NCI-H69 (cell line): Measurements from ENCODE around the gene TMEM170B.

Experiments
- DNase-seq: peaks from one replicate; lab custom pipeline; 2025; lab: John Stamatoyannopoulos, UW

TMEM170B gene

DNA sequence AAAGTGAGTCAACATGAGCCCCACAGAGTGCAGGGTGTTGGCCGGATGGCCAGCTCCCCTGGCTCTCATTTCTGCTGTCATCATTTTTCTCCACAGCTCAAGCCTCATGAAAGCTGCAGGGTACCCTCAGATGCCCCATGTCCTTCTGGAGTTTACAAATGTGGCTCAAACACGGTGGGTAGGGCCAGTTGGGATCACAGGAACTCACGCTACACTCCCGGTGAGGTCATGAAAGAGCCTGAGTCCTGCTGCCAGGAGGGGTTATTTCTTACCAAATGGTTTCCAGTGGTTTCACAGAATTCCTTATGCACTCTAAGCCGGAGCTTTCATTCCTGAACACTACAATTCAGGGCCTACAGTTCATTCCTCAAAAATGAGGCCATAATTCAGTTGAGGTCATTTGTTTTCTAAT, 78.7 kb downstream of the TMEM170B start:
- DNase-seq: no peak

DNA sequence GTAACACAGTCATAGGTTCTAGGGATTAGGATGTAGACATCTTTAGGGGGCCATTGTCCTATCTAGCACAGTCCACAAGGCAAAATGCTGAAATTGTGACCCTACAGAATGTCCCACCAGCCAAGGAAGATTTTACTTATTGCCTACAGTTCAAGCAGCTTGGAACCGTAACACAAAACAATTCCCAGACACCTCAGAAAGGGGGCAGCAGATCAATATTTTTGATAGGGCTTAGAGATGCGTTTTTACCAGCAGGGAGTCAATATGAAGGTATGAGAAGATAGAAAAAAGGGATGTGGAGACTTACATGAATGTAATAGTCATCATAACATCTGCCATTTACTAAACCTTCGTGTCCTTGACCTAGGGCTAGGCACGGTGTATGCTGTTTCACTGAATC, 81.0 kb downstream of the TMEM170B start:
- DNase-seq: peak; percentile 4

DNA sequence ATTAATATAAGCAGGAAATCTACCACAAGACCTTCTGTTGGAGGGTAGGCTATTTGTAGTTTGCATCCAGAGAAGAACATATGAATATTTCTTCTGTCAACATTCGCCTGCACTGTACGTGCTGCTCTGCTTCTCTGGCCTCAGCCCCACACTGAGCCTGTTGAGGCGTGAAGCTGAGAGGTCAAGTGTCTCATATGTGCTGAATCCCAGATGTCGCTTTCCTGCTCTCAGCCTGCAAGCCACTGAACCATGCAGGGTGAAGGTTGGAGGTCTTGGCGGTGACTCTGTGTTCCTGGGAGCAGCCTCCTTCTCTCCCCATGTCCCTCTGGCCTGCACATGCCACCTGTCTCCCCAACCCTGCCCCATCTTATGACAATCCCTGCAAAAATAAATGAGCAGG, 83.6 kb downstream of the TMEM170B start:
- DNase-seq: peak; percentile 16

DNA sequence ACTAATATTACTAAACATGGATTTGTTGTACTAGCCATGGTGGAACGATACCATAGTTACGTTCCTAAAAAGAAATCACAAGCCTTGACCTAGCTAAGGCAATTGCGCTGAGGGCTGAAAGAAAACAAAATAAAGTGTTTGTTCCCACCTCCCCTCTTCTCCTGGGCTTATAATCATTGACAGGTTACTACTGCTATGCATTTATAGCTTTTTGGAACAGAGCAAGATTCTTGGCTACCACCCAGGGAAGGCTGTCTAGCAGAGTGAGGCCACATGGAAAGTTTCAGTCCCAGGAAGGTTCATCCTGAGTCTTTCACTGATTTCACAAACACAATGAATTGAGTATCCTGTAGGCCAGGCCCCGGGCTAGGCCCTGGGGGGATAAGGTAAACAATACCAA, 84.6 kb downstream of the TMEM170B start:
- no peak for DNase-seq

DNA sequence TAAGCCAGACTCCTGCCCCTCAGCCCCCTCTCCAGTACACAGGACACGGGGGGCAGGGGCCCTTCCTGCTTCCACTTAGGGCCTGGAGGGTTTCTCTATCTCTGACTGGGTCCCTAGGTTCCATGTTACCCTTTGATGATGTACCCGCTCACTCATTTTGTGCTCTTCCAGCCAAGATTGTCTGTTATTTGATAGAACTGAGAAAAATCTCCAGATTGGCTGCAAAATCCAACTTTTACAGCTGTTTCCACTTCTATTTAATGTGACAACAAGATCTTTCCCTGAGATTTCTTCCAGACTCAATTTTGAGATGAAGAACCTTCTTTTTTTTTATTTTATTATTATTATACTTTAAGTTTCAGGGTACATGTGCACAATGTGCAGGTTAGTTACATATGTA, 85.7 kb downstream of the TMEM170B start:
- no peak for DNase-seq

DNA sequence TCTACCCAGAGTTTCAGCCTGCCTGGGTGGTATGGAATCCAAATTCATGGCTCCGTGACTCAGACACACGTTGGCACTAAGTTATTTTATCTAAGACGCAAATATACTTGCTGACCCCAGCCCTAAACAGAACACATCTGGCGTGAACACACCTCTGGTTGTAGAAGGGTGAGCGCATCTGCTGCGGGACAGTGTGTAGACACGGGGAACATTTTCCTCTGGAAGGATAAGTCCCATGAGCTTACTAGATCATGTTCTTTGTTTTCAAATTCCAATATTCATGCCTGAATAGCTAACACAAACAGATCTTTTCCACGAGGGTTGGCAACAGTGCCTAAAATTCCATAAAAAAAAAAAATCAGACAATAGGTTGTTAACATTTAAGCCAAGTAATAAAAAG, 87.8 kb downstream of the TMEM170B start:
- DNase-seq: no peak

DNA sequence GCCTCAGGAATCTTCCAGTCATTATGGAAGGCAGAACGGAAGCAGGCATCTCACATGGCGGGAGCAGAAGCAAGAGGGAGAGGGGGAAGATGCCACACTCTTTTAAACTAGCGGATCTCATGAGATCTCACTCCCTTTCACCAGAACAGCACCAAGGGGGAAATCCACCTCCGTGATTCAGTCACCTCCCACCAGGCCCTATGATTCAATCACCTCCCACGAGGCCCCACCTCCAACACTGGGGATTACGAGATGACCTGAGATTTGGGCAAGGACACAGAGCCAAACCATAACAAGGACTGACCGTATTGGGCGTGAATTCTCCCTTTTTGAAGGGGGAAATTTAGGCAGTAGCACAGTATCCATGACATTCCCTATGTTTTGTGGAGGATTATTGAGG, 88.8 kb downstream of the TMEM170B start:
- no peak for DNase-seq

DNA sequence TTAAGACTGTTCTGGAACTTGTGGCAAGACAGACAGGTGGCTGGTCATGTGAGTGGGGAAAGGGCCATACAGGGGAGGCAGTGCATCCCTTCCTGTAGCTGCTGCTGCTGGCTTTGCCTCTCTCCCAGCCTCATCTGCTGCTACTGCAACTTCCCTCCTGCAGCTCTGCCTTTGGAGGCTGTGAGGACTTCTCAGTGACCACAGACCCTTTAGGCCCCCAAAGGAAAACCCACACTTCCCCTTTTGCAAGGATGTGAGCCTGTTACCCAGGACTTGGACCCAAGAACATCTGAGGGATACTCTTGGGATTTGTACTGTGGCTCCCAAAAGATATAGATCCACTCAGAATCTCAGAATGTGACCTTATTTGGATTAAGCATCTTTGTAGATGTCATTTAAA, 91.0 kb downstream of the TMEM170B start:
- DNase-seq: no peak

DNA sequence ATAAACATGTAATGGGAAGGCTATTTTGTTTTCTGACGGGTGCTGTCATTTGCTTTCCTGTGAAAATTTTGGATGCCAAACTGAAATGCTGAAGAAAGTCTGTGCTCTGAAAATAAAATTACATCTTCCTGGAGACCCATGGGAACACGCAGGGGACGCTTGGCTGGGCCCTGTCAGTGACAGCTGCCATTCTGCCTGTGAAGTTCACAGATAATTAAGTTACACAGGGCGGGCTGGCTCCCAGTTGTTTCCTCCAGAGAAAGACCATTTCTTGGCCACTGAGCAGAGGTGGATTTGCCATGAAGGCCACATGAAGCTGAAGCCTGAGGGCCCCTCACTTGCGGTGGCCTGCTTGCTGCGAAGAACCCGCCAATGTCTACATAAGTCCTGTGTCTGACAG, 93.5 kb downstream of the TMEM170B start:
- DNase-seq: no peak

DNA sequence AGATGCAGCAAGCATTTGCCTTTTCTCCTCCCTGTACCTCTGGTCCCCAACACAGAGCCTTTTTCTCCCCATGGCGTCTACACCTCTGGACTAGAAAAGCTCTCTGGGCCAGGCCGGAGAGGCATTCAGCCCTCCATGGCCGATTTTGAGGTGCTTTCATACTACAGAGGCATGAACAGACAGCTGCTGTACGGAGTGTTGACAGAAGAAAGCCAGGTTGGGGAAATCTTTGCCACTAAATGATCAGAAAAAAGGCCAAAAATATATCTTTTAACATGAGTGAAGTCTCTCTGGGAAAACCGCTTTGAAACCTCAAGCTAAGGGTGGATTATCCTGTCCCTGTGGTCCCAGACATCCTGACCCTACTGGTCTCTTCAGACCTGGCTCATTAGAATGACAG, 94.0 kb downstream of the TMEM170B start:
- no peak for DNase-seq

DNA sequence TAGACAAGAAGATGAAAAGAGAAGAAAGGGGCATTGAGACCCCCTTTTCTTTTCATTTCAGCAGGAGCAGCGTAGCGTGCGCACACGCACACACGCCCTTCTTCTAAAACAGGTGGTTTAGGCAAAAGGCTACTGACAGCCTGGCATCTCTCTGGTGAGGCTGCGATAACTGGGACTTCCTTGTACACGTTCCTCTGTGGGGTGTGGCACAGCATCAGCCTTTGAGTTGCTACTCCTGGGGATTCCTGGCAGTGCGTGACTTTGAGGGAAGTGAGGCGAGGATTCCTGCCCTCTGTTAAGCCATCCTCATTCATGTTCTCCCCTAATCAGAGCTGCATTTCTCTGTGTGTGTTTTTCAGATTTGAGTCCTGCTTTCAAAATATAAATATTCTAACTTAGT, 94.7 kb downstream of the TMEM170B start:
- DNase-seq: no peak

DNA sequence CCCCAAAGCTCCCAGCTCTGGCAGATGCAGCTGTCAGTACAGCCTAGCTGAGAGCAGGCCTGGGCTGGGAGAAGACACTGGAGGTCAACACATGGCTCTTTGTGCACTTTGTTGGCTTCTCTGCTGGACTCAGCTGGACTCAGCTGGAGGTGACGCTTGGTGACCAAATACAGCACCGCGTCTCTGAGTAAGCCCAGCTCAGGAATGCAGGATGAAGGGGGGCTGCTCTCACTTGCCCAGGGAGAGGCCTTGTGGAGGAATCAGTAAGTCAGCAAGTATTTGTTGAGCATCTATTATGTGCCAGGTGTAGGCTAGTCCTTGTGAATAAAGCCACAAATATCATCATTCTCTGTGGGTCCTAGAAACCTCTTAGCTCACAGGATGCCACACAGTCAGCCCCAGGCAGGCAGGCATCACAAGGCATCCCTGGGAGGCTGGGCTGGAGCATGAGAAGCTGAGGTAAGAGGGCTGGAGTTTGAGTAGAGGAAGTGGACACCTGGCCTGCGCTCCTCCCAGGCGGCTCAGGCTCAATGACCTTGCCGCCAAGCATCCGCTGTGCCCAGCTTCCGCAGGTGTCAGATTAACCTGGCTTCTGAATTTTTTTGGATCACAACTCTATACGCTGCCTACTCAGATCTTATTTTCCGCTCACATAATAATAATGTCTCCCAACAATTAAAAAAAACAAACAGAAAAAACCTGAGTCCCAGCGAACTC, 95.4 kb downstream of the TMEM170B start:
- DNase-seq: no peak
